GM04504 (cell line): ENCODE measurements around the gene CRACDL.

Experiments
- DNase-seq: peaks from one replicate; pipeline ENCODE4 v3.0.0-alpha.2; 2012; ENCODE audit warnings: low read depth

The CRACDL gene

DNA sequence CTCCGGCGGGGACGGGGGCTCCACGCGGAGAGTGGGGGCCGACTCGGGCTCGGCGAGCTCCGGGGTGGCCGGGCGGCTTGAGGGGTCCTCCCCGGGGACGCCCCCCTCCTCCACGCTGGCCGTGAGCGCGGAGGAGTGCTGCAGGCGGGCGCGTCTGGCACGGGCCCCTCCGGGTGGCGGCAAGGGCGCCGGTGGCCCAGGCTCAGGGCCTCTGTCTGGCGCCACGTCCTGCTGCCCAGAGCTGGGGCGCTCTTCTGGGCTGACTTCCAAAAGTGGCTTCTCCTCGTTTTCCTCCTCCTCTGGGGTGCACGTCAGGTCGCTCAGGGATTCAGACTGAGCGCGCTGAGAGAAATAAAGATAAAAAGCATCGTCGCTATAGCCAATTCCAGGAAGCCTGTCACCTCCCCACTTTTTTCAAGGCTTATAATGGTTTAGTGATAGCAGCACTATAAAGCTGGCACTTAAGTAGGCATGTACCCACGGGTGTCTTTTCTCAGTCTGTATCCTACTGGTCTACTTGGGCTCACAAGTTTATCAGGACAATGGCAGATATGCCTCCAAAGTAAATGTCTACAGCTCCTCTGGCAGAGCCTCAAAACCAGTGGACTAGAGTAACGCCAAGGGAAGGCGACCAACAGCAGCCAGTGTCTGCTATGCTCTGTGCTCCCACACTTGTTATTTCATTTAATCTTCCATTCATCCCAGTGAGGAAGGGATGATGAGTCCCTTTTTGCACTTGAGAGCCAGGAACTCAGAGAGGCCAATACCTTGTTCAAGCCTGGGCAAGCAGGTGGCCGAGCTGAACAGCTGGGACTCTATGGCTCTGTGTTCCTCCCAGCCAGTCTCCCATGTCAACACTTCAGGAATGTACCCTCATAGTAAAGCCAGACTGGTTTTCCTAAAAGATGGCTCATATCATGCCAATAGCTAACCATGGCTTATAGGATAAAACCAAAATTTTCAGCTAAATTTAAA, 112.5 kb downstream of the CRACDL start:
- no peak for DNase-seq

DNA sequence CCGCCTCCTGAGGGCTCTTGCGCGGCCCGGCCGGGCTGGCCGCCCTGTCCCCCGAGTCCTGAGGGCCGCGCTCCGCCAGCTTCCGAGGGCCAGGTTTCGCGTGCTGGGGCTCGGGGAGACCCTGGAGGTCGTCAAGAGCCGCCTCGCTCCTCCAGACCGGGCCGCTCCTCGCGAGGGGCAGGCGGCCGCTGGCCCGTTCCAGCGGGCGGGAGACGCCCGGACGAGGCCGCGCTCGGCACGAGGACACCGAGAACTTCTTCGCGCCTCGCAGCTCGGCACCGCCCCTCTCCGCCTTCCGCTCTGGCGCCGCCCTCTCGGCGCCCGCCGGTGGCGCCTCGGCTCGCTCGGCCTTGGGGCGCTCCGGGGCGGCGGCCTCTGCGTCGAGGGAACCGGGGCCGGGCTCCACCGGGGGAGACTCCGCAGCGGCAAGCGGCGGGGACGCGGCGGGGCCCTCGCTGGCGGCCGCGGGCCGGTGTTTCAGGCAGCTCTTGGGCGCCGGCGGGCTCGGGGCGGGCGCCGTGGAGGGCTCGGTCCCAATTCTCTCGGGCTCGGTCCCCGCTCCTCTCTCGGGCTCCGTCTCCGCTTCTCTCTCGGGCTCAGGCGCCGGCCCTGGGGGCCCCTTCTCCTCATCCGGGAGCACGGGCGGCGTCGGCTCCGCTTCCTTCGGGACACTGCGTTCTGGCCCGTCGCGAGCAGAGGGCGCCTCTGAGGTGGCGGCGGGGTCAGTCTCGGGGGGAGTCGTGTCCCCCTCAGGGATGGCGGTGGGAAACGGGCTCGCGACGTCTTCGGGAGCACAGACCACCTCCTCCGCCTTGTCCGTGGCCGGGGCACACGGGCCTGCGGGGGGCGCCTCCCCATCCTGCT, 113.5 kb downstream of the CRACDL start:
- no peak for DNase-seq

DNA sequence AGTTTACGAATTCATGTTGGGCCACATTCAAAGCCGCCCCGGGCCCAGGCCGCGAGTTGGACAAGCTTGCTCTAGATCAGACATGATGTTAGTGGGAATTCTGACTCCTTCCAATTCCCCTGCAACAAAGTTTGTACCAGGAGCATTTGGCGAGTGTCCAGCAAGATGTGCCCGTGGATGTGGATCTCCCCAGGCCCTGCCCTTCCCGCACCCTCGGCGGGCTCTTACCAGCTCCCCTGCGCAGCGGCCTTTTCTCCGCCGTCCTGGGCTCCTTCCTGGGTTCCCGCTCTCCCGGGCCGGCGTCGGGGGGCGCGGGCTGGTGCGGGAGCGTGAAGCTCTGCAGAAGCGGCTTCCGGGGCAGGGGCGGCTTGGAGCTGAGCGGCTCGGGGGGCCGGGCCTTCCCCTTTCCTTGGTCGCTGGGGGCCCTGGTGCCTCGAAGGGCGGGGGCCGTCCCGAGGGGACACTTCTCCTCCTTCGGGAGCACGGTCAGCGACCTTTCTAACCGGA, 114.3 kb downstream of the CRACDL start:
- no peak for DNase-seq

DNA sequence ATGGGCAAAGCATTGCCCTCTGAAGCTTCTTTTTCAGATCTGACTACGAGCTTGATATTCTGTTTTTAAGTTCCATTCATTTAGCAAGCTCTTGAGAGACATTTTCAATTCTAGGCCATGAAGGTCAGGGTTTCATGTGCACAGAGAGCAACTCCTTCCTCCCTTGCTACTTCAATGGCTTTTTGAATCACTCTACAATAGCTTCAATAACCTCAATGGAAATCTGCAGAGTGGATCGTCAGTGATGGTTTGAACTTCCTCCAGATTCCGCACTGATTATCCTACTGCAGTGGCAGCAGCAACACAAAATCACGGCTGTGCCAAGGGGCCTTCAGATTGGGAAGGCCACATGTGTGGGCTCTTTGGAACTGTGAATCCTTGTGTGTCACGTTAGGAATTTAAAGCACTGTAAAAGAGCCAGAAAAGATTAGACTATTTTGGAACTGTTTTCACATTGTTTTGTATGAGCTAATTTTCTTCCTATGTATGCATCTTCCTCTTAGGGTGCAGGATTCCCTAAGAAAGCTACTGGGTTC, 116.7 kb downstream of the CRACDL start:
- no peak for DNase-seq

- no peak for DNase-seq
Observed at GRCh38 chr2:98818164-98818563, 117.9 kb downstream of the CRACDL start.

- no peak for DNase-seq
Observed at GRCh38 chr2:98816281-98816680, 119.7 kb downstream of the CRACDL start.

DNA sequence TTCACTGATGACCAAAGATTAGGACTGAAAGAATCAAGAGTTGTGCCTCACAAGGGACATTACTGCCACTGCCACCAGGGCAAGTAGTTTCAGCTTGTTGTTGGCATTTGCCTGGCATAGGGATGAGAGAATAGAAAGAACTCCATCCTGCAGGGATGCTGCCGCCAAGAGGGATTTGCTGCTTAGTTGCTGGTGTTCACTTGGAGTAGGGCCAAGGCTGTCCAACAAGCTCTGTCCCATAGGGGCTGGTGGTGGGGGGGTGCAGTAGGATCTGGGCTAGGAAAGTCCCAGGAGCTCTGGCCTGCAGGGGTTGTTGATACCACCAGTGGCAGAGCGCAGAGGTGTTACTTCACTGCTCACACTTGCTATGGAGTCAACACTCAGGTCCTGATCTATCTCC, 120.2 kb downstream of the CRACDL start:
- no peak for DNase-seq

- no peak for DNase-seq
Observed at GRCh38 chr2:98811766-98812165, 124.3 kb downstream of the CRACDL start.

- DNase-seq = no peak
Observed at GRCh38 chr2:98810588-98810928, 125.5 kb downstream of the CRACDL start.

GRCh38 chr2:98809878-98810587, 126.0 kb downstream of the CRACDL start:
- DNase-seq = no peak

DNA sequence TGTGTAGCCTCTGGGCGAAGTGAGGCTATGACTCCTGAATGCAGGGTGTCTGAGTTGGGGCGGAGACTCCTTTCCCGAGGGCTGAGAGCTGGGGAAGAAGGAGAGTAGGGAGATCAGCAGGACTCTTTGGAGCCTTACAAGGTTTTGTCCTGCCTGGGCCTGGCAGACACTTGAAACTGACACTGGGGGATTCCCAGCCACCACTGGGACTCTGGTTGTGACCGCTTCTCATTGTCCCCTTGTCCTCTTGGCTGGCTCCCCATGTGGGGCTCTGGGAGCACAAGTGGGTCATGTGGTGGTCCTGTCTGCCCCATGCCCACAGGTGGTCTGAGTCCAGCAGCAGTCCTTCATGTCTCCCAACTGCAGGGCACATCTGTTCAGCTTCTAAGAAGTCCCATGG, 126.9 kb downstream of the CRACDL start:
- no peak for DNase-seq

- no peak for DNase-seq
Observed at GRCh38 chr2:98808546-98808945, 127.5 kb downstream of the CRACDL start.

GRCh38 chr2:98807929-98808328, 128.1 kb downstream of the CRACDL start:
- DNase-seq = no peak

GRCh38 chr2:98807221-98807620, 128.8 kb downstream of the CRACDL start:
- no peak for DNase-seq

GRCh38 chr2:98806236-98806697, 129.8 kb downstream of the CRACDL start:
- no peak for DNase-seq

GRCh38 chr2:98805412-98806171, 130.4 kb downstream of the CRACDL start:
- DNase-seq = peak; percentile 15

DNA sequence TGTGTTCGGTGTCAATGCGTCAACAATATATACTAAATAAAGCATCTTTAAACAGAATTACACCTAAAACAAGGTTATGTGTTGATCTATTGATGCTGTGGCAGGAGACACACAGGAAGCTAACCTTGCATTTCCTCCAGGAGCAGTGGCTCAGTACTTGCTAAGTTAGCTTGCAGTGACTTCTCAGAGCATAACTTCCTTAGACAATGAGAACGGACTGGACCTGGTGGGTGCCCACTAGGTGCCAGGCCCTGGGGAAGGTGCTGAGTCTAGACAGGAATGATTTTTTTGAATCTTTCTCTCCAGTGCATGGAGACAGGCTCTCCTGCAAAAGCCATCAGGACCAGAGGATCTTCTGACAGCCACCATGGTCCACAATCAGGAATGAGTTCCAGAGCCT, 131.3 kb downstream of the CRACDL start:
- DNase-seq = no peak

GRCh38 chr2:98804265-98804650, 131.8 kb downstream of the CRACDL start:
- DNase-seq = no peak

DNA sequence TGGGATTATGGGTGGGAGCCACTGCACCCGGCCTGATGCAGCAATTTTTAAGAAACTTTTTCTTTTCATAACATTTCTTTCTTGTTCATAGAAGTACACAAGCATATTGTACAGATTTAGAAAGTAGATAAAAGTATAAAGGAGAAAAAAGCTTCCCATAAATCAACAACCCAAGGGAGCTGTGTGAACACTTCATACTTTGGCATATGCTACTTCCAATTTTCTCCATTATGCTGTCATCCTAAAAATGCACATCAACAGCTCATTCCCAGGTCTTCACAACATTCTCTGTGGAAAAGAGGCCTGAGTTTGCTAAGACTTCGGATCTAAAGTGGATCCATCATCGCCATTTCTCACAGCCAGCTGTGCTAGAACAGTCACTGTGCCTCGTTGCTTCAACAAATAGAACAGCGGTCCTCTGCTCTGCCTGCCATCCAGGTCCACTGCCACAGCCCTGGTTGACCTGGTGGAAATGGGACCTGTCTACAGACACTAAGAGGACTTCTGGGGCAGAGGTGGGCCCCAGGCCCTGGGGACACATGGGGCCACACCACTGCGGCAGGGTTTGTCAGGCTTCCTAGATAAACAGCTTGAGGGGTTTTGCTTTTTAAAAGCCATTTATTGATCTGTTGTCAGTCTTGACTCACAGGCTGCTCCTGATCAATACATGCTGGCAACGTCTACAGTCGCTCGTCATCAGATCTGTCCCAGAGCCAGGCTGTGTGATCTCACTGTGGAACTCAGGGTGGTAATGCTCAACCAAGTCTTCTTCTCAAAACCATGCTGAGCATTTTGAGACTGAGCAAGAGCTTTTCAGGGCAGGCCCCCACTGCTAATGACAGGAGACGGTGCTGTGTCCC, 132.4 kb downstream of the CRACDL start:
- no peak for DNase-seq

DNA sequence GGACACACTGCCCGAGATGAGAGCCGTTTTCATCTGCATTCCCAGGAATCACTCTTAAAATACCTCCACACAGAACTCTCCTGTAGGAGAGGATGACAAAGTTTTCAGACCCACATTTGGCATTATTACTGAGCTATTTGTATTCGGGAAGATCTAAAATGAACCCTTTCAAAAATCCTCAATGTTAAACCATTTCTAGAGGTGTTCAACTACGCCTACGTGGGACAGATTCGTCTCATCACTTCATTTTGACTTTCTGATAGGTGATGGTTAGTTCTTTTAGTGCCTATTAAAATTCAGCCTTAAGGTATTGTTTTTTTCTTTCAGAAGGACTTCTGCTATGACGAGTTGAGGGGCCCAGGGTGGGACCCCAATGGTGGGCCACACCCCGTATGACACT, 133.7 kb downstream of the CRACDL start:
- no peak for DNase-seq
